Measurements from ENCODE around the gene CRTC1.

CRTC1 gene

DNA sequence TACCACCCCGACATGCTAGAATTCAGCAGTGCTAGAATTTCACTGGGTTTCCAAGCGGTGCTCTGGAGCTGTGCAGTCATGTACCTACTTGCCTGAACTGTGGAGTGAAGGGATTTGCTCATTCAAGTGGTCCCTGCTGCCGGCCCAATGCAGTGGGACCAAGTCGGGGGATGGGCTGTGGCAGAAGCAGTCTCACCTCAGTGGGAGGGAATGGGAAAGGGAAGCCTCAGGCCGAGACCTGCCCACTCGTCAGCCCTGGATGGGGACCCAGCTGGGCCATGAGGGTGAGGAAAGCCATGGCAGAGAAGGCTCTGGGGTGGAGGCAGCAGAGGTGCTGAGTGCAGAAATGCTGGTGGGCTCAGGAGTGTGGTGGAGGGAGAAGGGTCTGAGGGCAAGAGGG, 31.7 kb upstream of the CRTC1 start:
- no peak for DNase-seq (ENCODE audit: low read depth in 3 of 3, low spot score in 1 of 3)

DNA sequence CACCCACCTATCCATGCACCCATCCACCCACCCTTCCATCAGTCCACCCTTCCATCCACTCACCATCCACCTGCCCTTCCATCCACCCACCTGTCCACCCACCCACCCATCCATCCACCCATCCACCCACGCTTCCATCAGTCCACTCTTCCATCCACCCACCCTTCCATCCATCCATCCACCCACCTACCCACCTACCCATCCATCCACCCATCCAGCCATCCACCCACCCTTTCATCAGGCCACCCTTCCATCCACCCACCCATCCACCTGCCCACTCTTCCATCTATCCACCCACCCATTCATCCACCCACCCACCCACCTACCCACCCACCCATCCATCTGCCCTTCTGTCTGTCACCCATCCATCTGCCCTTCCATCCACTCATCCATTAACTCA, 29.6 kb upstream of the CRTC1 start:
- DNase-seq (ENCODE audit: low read depth in 3 of 3, low spot score in 1 of 3), result no peak

DNA sequence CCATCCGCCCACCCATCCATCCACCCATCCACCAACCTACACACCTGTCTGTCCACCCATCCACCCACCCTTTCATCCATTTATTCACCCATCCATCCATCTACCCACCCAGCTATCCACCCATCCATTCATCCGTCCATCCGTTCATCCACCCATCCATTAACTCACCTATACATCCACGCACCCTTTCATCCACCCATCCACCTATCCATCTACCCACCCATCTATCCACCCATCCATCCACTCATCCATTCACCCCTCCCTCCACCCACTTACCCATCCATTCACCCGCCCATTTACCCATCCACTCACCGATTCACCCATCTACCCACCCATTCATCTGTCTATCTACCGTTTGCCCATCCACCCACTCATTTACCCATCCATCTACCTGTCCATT, 29.0 kb upstream of the CRTC1 start:
- DNase-seq (ENCODE audit: low read depth in 3 of 3, low spot score in 1 of 3), result no peak

DNA sequence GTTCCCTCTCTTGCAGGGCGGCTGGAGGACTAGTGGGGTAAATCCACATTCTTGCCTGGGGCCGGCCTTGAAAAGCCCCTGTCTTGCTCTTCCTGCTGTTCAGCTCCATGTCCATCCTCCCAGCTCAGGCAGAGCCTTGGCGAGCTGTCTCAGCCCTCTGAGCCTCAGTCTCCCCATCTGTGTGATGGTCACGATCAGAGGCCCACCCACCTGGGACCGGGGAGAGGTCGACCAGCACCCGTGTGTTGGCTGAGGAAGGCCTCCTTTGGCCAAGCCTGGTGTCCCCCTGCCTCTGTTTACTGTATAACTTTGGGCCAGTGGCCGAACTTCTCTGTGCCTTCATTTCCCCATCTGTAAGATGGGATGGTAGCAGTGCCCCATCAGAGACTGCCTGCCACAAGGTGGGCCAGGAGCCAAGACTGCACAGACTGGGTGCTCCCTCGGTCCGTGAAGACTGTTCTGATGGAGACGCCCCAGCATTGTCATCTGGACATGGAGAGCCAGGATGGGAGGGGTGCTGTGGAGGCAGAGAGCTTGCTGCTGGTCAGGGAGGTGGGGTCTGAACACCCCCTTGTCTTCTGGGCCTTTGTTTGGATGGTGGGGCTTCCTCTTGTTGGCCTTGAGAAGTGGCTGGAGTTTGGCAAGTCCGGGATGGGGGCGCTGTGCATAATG, 28.2 kb upstream of the CRTC1 start:
- DNase-seq (ENCODE audit: low read depth in 3 of 3, low spot score in 1 of 3), result no peak

DNA sequence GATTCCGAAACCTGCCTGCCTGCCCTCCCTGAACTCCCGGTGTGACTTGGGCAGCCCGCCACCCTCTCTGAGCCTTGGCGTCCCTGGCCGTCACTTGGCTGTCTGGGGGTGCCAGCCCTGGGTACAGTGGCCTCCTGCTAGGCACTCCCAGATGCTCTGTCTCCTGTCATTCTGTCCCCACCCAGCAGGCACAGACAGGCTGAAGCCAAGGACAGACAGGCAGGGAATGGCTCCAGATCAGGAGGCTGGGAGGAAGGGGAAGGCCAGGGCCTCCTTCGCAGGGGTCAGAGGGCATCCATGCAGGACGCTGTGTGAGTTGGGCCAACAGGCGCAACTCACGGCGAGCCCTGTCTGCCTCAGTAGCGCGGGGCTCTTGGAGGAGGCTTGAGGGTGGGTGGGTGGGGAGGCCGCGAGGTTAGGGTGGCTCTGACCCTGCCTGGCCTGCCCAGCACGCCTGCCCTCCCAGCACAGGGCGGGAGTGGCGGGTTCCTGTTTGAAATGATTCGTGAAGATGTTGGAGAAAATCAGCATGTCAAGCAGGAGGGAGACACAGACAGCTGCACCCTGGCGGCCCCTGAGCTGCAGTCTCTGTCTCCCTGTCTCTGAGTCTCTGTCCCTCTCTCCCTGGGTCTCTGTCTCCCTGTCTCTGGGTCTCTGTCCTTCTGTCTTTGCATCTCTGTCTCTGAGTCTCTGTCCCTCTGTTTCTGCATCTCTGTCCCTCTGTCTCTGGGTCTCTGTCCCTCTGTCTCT, 27.0 kb upstream of the CRTC1 start:
- DNase-seq (ENCODE audit: low read depth in 3 of 3, low spot score in 1 of 3), result no peak

DNA sequence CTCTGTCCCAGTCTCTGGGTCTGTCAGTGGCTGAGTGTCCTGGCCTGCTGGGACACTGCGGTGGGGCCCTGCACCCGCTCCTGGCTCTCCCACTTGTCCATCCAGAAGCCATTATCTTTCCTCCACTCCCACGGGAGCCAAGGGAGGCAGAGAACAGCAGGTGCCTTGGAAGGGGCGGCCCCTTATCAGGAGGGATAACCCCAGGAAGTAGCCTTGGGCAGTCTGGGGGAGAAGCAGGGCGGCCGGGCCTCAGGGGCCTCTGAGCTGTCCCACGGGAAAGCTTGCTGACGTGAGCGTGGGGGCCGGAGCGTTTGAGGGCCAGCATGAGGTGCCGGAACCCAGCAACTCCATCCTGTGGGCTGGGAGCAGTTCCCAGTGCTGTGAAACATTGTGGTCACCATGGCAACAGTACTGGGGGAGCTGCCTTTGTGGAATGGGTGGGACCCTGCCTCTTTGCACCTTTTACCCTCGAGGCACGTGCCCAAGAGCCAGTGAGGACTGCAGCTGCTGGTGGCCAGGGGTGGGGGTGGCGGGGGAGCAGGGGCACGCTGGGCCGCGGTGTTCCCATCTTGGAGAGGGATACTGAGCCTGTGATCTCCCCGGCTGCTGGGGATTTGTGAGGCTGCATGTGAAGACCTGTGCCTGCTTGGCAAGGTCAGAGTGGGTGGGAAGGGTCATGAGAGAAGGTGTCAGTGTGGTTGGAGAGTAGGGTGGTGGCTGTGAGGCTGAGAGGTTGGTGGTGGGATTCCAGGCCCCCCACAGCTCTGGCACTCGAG, 25.7 kb upstream of the CRTC1 start:
- no peak for DNase-seq (ENCODE audit: low read depth in 3 of 3, low spot score in 1 of 3)

DNA sequence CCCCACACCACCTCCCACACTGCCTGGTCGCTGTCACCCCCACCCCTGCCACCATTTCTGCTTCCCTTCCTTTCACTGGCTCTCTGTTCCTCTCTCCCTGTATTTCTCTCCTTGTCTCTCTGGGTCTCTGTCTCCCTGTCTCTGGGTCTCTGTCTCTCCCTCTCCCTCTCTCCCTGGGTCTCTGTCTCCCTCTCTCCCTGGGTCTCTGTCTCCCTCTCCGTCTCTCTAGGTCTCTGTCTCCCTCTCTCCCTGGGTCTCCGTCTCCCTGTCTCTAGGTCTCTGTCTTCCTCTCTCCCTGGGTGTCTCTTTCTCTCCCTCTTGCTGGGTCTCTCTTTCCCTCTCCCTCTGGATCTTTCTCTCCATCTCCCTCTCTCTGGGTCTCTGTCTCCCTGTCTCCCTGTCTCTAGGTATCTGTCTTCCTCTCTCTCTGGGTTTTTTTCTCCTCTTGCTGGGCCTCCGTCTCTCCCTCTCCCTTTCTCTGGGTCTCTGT, 25.1 kb upstream of the CRTC1 start:
- no peak for DNase-seq (ENCODE audit: low read depth in 3 of 3, low spot score in 1 of 3)

DNA sequence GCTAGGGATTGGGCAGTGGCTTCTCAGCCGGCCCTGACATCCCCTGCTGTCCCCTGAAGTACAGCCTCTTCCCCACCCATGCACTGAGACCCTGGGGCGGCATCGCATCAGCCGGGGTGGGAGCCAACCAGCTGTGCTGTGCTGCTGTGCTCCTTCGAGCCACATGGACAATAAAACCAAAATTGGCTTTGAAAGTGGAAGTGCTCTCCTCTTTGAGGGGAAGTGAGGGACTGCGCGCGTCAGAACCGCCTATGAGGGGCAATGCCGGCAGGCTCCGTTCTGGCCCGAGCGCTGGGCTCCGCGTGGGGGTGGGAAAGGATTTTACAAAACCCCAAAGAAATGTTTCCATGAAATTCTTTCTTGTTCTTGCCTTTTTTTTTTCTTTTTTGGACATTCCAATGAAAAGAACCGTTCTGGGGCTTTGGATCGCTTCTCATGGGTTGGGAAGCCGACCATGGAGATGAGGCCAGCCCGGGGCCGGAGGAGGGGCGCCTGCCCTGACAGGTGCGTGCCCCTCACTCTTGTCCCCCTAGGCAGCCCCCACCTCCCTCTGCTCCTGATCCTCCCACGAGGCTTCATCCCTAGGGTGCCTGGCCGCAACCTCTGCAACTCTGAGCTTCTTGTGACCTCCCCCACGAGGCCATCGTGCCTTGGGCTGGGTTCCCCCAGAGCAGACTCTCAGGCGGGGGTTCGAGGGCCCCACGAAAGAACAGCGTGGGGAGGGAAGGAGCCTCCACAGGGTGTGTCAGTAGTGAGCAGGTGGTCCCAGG, 24.0 kb upstream of the CRTC1 start:
- DNase-seq (ENCODE audit: low read depth in 3 of 3, low spot score in 1 of 3), result no peak

DNA sequence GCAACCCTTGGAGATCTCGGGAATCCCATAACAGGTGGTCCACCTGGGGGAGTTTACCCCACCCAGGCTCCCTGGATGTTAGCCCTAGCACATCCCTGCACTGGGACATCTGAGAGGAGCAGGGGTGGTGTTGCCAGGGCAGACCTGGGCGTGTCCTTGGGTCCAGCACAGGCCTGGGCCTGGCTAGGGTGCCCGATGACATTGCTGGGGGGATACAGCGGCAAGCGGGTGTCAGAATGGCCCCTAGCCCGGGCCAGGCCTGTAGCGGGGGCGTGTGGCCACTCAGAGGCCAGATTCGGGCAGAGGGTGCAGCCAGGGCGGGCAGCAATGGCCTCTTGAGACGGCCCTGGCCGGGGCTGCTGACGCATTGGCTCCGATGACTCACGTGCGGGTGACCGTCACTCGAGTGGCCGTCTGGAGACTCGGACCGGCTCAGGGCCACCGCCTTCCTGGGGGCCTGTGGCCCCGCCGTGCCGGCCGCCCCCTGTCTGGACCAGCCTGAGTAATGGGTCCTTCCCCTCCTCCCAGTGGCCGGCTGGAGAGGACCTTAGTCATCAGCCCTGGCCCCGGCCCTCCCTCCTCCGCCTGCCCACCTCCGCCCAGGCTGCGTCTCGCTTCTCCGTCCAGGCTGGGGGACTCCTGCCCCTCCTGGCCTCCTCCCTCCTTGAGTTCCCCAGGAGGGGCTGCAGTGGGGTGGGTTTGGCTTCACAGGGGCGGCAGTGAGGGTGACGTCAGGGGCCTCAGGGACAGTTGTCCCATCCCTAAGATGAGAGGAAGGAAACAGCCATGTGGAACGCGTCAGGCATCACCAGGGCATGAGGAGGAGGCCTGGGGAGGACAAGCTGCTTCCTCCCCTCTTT, 23.2 kb upstream of the CRTC1 start:
- DNase-seq (ENCODE audit: low read depth in 3 of 3, low spot score in 1 of 3), result no peak

DNA sequence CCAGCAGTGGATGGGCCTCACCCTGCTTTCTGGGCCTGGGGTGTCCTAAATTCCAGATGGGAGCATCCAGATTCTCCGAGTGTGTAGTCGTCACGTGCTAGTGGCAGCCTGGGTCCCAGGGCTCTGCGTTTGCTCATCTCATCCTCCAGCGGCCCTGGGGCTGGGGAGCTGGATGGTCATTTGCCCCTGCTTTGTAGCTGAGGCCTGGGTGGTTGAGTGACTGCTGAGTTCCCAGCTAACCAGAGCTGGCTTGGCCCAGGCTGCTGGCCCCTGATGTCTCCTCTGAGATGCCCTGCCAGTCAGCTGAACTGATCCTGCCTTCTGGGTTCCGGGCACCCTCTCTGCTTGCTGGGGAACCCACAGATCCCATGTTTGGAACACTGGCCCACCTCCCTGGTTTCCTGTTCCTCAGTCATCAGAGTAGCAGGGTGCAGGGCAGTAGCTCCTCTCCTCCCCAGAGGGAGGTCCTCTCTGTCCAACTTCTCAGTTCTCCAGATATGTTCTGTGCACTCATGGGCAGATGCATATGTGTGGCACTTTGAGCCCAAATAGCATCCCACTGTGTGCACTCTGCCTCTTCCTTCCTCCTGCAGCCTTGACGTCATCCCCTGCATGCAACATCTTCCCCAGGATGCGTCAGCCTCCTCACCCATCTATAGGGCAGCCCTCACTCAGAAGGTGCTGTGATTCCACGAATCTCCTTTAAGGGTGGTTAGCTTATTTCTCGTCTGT, 22.4 kb upstream of the CRTC1 start:
- no peak for DNase-seq (ENCODE audit: low read depth in 3 of 3, low spot score in 1 of 3)

DNA sequence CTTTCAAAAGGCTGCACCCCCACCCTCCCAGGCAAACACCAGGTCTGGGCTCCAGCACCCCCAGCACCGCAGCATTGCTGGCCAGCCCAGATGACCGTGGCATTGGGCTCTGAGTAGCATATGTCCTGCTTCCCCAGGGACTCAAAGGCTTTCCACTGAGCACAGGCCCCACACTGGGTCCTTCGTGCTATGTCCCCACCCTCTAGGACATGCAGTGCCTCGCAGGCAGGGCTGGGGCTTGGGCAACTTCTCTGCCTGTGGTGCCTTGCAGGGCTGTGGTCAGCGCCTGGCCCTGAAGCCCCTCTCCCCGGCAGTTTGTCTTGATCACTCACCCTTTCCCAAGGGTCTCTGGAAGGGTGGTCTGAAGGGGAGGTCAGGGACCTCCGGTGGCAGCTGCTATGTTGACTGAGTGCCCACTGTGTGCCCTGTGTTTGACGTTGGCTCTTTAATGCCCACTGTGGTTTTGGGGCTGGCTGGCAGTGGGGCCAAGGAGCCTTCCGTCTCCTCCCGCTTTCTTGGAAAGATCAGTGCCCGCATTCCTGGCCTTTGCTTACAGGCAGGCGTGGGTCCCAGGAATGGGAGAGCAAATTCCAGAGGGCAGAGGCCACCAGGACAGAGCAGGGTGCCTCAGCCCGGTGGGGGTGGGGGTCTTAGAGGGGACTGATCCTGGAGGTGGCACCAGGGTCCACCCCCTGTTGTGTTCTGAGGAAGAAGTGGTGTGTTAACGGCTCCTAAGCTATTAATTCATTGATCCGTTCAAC, 20.3 kb upstream of the CRTC1 start:
- DNase-seq (ENCODE audit: low read depth in 3 of 3, low spot score in 1 of 3), result no peak

DNA sequence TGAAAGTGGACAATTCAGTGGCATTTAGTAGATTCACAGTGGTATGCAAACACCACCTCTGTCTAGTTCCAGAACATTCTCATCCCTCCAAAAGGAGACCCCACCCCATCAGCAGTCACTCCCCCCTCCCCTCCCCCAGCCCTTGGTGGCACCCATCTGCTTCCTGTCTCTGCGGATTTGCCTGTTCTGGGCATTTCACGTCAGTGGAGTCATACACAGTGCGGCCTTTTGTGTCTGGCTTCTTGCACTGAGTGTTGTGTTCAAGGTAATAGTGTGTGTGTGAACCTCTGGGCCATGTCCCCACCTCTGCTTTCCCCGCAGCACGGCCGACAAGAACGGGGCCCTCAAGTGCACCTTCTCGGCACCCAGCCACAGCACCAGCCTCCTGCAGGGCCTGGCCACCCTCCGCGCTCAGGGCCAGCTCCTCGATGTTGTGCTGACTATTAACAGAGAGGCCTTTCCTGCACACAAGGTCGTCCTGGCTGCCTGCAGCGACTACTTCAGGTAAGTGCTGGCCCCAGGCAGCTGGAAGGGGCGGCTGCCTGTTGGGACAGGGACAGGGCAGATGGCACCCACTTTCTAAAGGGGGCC, 19.4 kb upstream of the CRTC1 start:
- DNase-seq (ENCODE audit: low read depth in 3 of 3, low spot score in 1 of 3), result no peak

DNA sequence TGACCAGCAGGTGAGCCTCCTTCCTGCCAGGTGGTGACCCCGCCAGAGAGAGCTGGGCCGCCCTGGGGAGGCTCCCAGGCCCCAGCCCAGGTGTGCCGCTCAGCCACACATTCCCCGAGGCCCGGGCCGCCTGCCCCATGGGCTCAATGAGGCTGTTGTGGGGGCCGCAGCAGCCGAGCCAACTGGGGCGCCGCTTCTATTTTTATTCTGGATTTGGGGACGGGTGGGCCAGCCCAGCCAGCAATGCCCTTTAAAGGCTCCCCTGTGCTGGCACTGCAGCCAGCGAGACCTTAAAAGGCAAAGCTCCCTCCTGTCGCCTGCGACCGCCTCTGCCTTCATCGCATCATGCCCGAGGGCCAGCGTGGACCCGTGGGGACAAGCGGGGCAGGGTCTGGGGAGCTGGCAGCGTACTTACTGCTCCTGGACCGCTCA, 17.7 kb upstream of the CRTC1 start:
- DNase-seq (ENCODE audit: low read depth in 3 of 3, low spot score in 1 of 3), result no peak

DNA sequence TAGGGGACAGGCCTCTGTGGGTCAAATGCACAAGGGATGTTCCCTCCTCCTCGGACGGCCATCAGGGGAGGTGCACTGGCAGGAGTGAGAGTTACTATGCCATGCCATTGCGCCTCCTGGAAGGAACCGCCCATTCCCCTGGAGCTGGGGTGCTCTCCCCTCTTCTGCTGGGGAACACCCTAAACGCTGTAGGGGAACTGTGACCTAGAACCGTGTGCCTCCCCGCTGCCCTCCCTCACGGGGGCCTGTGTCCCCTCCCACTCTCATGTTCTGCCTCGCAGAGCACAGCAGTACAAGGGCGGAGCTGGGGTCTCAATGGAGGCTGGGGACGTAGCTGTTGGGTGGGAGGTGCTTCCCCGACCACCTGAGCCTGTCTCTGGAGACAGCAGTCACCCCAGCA, 17.2 kb upstream of the CRTC1 start:
- DNase-seq (ENCODE audit: low read depth in 3 of 3, low spot score in 1 of 3), result no peak

DNA sequence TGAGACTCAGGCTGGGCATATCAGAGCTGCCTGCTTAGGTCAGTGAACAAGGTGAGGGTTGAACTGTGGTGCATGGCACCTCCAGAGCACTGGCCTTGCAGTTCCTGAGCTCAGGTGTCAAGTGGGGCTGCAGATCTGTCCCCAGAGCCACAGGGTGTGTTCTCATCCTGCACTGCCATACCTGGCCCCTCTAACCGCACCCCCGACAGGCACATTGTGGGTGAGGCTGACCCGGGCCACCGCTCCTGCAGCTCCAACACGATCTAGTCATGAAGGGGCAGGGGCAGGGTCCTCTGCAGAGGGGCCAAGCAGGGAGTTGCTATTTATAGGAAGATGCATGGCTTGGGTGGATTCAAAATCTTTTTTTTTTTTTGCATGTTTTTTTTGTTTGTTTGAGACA, 16.7 kb upstream of the CRTC1 start:
- DNase-seq (ENCODE audit: low read depth in 3 of 3, low spot score in 1 of 3), result no peak

DNA sequence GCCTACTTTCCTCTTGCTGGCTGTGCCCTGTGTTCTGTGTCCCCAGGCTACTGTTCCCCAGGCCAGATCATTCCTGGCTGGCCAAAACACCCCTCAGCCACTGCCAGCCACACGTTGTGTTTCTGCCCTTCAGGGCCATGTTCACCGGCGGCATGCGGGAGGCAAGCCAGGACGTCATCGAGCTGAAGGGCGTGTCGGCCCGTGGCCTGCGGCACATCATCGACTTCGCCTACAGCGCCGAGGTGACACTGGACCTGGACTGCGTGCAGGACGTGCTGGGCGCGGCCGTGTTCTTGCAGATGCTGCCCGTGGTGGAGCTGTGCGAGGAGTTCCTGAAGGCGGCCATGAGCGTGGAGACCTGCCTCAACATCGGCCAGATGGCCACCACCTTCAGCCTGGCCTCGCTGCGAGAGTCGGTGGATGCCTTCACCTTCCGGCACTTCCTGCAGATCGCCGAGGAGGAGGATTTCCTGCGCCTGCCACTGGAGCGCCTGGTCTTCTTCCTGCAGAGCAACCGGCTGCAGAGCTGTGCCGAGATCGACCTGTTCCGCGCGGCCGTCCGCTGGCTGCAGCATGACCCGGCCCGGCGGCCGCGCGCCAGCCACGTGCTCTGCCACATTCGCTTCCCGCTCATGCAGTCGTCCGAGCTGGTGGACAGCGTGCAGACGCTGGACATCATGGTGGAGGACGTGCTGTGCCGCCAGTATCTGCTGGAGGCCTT, 15.8 kb upstream of the CRTC1 start:
- DNase-seq (ENCODE audit: low read depth in 3 of 3, low spot score in 1 of 3), result no peak

DNA sequence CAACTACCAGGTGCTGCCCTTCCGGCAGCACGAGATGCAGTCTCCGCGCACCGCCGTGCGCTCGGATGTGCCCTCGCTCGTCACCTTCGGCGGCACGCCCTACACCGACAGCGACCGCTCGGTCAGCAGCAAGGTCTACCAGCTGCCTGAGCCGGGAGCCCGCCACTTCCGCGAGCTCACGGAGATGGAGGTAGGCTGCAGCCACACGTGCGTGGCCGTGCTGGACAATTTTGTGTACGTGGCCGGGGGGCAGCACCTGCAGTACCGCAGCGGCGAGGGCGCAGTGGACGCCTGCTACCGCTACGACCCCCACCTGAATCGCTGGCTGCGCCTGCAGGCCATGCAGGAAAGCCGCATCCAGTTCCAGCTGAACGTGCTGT, 15.2 kb upstream of the CRTC1 start:
- no peak for DNase-seq (ENCODE audit: low read depth in 3 of 3, low spot score in 1 of 3)
